Panc1 (cell line): ENCODE results near the gene CDCA4.

Experiments
- TF ChIP-seq, protein P1 (sequence below): fragments of 450-650 bp; IDR thresholded peaks from 2 replicates; pipeline ENCODE4 v1.5.1; 2017; ENCODE audit warnings: mild to moderate bottlenecking
- TF ChIP-seq, protein P2 (sequence below), 2 experiments: IDR thresholded peaks; 2 replicates each; pipeline ENCODE4 v1.6.1; 2011 to 2012; ENCODE audit warnings: low read depth in 2 of 2, control low read depth in 1 of 2, low read length in 1 of 2, mild to moderate bottlenecking in 1 of 2, moderate library complexity in 1 of 2; ENCODE audit not compliant: insufficient read depth in 1 of 2

DNA sequence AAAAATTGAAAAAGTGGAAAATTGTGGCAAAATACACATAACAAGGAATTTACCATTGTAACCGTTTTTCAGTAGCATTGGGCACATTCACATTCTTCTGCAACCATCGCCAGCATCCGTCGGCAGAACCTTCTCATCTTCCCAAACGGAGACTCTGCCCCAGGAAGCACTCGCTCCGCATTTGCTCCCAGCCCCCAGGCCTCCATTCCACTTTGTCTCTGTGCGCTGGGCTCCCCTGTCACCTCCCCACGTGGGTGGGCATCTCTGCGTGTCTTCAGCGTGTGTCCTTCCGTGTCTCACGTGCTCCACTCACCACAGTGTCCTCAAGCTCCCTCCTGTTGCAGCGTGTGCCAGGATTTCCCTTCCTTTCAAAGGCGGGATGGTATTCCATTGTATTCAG is 34.5 kb upstream of the CDCA4 start:
- TF ChIP-seq, protein P1, sequence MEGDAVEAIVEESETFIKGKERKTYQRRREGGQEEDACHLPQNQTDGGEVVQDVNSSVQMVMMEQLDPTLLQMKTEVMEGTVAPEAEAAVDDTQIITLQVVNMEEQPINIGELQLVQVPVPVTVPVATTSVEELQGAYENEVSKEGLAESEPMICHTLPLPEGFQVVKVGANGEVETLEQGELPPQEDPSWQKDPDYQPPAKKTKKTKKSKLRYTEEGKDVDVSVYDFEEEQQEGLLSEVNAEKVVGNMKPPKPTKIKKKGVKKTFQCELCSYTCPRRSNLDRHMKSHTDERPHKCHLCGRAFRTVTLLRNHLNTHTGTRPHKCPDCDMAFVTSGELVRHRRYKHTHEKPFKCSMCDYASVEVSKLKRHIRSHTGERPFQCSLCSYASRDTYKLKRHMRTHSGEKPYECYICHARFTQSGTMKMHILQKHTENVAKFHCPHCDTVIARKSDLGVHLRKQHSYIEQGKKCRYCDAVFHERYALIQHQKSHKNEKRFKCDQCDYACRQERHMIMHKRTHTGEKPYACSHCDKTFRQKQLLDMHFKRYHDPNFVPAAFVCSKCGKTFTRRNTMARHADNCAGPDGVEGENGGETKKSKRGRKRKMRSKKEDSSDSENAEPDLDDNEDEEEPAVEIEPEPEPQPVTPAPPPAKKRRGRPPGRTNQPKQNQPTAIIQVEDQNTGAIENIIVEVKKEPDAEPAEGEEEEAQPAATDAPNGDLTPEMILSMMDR: no peak
- TF ChIP-seq, protein P2, sequence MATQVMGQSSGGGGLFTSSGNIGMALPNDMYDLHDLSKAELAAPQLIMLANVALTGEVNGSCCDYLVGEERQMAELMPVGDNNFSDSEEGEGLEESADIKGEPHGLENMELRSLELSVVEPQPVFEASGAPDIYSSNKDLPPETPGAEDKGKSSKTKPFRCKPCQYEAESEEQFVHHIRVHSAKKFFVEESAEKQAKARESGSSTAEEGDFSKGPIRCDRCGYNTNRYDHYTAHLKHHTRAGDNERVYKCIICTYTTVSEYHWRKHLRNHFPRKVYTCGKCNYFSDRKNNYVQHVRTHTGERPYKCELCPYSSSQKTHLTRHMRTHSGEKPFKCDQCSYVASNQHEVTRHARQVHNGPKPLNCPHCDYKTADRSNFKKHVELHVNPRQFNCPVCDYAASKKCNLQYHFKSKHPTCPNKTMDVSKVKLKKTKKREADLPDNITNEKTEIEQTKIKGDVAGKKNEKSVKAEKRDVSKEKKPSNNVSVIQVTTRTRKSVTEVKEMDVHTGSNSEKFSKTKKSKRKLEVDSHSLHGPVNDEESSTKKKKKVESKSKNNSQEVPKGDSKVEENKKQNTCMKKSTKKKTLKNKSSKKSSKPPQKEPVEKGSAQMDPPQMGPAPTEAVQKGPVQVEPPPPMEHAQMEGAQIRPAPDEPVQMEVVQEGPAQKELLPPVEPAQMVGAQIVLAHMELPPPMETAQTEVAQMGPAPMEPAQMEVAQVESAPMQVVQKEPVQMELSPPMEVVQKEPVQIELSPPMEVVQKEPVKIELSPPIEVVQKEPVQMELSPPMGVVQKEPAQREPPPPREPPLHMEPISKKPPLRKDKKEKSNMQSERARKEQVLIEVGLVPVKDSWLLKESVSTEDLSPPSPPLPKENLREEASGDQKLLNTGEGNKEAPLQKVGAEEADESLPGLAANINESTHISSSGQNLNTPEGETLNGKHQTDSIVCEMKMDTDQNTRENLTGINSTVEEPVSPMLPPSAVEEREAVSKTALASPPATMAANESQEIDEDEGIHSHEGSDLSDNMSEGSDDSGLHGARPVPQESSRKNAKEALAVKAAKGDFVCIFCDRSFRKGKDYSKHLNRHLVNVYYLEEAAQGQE (IDR thresholded peaks at IDR 0.05; ENCODE audit: insufficient read depth in 1 of 2, low read depth in 2 of 2, low read length in 1 of 2): no peak
